HG03457 (cell line): Measurements from ENCODE around the gene NKAIN2.

Experiments used
- ATAC-seq: cut with Tn5 transposase; IDR thresholded peaks from one replicate; pipeline ENCODE4 v1.9.1; 2021; ENCODE audit warnings: moderate number of reproducible peaks; ENCODE audit not compliant: unreplicated experiment

The NKAIN2 gene

DNA sequence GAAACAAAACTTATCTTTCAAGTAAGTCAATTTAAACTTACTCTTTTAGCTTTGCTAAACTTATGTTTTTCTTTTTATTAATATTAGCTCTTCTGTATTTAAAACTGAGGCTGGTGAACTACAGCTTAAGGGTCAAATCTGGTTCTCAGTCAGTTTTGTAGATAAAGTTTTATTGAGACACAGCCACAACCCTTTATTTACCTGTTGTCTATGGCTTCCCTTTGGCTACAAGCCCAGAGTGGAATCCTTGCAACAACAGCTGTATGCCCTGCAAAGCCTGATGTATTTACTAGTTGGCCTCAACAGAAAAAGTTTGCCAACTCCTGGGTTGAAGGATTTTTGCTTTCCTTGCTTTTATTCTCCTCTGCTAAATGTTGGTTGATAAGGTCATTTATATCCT is 667.1 kb downstream of the NKAIN2 start:
- ATAC-seq: no peak

DNA sequence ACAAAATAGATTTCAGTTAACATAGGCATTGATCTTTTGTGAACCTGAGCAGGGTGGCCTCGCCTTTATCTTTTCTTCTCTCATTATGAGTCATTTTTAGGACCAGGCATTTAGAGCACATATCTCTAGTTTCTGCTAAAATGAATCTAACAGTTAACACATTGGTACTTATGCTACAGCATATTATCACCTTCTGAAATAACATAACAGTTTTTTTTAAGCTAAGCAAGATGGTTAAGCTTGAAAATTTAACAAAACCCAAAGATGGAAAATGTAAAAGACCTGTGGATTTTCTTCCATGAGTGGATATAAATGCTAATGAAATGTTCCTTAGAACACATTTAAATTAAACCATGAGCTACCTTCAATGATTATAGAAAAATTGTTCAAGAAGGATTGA is 671.5 kb downstream of the NKAIN2 start:
- no peak for ATAC-seq

DNA sequence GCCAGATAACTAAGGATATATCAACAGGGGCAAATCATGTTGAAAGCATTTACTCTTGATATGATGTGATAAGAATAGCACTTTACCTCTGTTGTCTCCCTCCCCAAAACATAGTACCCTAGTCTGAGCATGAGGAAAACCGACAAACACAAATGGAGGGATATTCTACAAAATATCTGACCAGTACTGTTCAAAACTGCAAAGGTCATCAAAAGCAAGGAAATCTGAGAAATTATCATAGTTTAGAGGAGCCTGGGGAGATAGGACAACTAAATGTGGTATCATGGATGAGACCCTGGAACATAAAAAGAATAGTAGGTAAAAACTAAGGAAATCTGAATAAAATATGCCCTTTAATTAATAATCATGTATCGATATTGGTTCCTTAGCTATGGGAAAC is 675.2 kb downstream of the NKAIN2 start:
- ATAC-seq: no peak

DNA sequence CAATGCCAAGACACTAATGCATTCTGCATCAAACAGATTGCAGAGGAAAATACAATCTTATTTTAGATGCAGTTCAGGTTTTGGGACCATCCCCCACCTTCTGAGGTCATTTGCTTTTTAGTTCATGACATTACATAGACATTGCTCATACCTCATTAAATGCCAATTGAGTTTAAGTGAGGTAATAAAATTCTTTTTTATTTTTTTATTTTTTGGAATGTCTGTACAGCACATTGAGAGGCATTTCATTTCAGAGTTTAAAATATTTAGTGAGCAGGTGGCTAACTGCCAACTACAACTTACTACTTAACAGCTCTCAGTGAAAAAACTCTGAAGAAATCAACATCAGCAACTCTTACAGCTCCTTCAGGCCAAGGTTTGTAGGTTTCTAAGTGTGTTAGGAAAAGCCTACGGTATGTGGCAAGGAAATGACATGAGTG is 676.3 kb downstream of the NKAIN2 start:
- ATAC-seq: no peak

- ATAC-seq: no peak
These were observed 678.4 kb downstream of the NKAIN2 start for GRCh38 chr6:124482071-124482491.

- no peak for ATAC-seq
These were observed 684.2 kb downstream of the NKAIN2 start for GRCh38 chr6:124487623-124488431.

- no peak for ATAC-seq
These were observed 686.5 kb downstream of the NKAIN2 start for GRCh38 chr6:124490122-124490521.

DNA sequence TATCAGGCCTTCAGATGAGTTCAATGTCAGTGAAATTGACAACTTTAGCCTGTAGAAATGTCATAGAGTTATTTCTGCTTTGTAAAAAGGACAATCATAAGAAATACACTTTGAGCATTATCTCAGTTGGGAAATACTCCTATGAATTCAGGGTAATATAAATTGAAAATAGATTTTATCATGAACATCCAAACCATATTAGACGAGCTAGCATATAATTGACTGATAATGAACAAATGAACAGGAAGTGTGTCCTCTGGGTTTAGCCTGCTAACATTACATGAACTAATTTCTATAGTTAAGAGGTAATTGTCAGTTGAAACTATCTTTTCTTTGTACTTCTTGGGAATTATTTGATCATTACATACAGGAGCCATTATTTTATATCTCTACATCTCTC is 689.6 kb downstream of the NKAIN2 start:
- ATAC-seq: no peak

GRCh38 chr6:124494956-124495664 is 691.4 kb downstream of the NKAIN2 start:
- no peak for ATAC-seq

GRCh38 chr6:124495665-124496190 is 692.1 kb downstream of the NKAIN2 start:
- ATAC-seq: no peak

DNA sequence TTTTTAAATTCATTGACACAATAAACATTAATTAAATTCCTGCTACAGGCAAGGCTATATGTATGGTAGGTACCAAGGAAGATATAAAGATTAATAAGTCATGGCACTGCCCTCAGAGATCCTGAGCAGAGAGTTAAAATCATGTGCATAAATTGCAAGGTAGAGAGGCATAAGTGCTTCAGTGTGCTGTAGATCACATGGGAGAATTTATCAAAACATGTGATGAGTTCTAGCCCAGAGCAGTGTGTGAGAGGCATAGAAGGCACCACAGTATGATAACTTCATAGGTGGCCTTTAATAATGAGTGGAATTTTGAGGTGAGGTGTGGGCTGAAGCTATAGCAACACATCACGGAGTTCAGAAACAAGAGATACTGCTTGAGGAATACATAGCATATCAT is 692.7 kb downstream of the NKAIN2 start:
- no peak for ATAC-seq

DNA sequence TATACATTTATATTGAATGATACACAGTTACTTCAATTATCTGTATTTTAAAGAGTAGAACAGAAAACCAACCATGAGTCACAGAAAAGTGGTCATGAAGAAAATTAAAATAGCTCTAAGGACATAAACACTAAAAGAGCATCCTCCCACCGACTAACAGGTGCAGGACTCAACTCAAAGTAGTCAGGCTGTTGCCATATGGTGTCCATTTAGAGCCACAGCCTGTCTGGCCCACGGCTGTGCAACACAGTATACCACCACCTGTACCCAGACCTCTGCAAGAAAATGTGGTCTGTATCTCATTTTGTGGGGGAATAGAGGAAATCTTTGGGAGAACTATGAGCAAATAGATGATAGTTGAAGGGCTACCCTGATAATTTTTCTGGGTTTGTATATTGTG is 708.8 kb downstream of the NKAIN2 start:
- no peak for ATAC-seq

DNA sequence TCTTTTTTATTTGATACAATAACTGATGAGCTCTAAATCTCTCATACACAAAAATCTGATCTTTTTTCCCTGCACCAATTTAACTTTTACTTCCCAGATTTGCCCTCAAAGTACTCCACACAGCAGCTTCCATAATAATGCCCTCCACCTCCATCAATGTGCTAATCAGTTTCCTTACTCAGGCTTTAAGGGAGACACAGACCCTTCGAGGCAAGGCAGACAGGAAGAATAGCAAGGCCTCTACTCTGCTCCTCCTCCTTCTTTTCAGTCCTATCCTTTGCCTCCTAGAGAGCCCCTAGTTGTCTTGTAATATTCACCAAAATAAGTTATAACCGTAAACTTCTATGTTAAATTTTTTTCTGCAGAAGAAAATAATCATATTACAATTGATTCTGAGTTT is 713.7 kb downstream of the NKAIN2 start:
- ATAC-seq: no peak

GRCh38 chr6:124520514-124520913 is 716.8 kb downstream of the NKAIN2 start:
- no peak for ATAC-seq

- no peak for ATAC-seq
These were observed 718.7 kb downstream of the NKAIN2 start for GRCh38 chr6:124522335-124522734.

- no peak for ATAC-seq
These were observed 721.0 kb downstream of the NKAIN2 start for GRCh38 chr6:124524491-124525200.

- ATAC-seq: no peak
These were observed 727.3 kb downstream of the NKAIN2 start for GRCh38 chr6:124530926-124531325.

GRCh38 chr6:124535299-124535698 is 731.6 kb downstream of the NKAIN2 start:
- ATAC-seq: no peak

GRCh38 chr6:124535746-124536145 is 732.1 kb downstream of the NKAIN2 start:
- ATAC-seq: no peak

- ATAC-seq: no peak
These were observed 732.6 kb downstream of the NKAIN2 start for GRCh38 chr6:124536157-124536841.

- no peak for ATAC-seq
These were observed 733.2 kb downstream of the NKAIN2 start for GRCh38 chr6:124536842-124537191.
